Gastrocnemius medialis (tissue), 4 donors: Measurements from ENCODE around the gene PLPP3.

ENCODE experiments used
- CTCF ChIP-seq, 5 experiments: fragments of 450-650 bp in 3 of 5; fragments of 200-600 bp in 2 of 5; sonication (generic) in 2 of 5; IDR thresholded peaks in 4 of 5; conservative IDR thresholded peaks in 1 of 5; 1 replicate in 4 of 5; 2 replicates in 1 of 5; pipeline ENCODE4 v1.5.1; 2016 to 2019; ENCODE audit warnings: antibody characterized with exemption in 5 of 5, mild to moderate bottlenecking in 3 of 5, moderate library complexity in 3 of 5
- POLR2A ChIP-seq, 2 donors: fragments of 450-650 bp; IDR thresholded peaks; one replicate each; pipeline ENCODE4 v1.6.1; 2017; ENCODE audit warnings: antibody characterized with exemption in 2 of 2, mild to moderate bottlenecking in 2 of 2, moderate library complexity in 2 of 2

GRCh38 chr1:56627636-56628039, 48.3 kb upstream of the PLPP3 start:
- TF ChIP-seq CTCF (IDR thresholded peaks at IDR 0.05 in 4 of 5, conservative IDR thresholded peaks at IDR 0.05 in 1 of 5) (no peak), POLR2A (IDR thresholded peaks at IDR 0.05) (no peak)
